Fibroblast of mammary gland (primary cell): Measurements from ENCODE around the gene SLC17A4.

Experiments
- DNase-seq: peaks from one replicate; pipeline ENCODE4 v3.0.0-alpha.2; 2010; ENCODE audit warnings: low read depth
- H3K4me3 ChIP-seq: 2 replicates; pipeline ENCODE4 v1.5.1; 2011; ENCODE audit warnings: low read depth, mild to moderate bottlenecking, low read length, moderate library complexity; ENCODE audit not compliant: control insufficient read depth
- TF ChIP-seq, protein P1 (sequence below): conservative IDR thresholded peaks from 2 replicates; pipeline ENCODE4 v1.5.1; 2011; ENCODE audit warnings: low read depth, low read length, inconsistent platforms; ENCODE audit not compliant: control insufficient read depth, insufficient read depth

The SLC17A4 gene

DNA sequence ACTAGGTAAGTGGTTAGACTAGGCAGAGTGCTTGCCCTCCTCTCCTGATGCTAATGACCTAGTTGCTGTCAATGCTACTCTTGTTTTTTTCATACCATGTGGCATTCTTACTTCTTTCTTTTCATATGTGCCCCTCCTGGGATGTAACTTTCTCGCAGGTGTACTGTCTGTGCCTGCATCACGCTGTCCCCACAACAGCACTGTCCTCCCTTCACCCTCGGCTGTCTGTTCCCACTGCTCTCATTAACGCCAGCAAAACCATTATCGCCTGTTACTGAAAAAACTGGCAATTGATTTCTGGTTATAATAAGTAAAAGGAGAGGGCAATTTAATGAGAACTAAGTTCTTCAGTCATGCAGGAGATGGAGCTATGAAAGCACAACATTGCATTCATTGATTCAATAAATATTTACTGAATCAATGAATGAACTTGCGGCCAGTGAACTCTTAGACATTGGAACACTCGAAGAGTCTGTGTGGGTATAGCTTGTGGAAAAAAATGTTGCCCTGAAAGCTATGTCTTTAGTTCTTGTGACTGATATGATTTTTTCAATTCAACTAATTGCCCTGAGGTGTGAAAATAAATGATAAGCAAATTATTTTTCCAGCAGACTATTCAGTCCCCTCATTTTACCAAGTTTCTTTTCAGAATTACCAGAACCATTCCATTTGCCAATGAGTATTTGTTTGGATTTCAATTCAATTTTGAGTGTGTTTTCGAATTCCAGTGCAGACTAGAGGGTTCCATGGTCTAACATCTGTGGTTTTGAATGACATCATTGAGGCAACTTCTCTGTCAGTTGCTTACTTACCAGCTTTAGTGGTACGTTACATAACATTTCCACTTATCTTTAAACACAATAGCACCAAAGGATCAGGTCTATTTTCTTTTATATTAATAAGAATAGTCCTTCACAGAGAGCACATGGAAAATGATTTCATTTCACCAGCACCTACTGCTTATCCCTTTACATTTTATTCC lies 2.1 kb downstream of the SLC17A4 start:
- no peak overlapping the region for H3K4me3 ChIP-seq
- TF ChIP-seq, protein P1, sequence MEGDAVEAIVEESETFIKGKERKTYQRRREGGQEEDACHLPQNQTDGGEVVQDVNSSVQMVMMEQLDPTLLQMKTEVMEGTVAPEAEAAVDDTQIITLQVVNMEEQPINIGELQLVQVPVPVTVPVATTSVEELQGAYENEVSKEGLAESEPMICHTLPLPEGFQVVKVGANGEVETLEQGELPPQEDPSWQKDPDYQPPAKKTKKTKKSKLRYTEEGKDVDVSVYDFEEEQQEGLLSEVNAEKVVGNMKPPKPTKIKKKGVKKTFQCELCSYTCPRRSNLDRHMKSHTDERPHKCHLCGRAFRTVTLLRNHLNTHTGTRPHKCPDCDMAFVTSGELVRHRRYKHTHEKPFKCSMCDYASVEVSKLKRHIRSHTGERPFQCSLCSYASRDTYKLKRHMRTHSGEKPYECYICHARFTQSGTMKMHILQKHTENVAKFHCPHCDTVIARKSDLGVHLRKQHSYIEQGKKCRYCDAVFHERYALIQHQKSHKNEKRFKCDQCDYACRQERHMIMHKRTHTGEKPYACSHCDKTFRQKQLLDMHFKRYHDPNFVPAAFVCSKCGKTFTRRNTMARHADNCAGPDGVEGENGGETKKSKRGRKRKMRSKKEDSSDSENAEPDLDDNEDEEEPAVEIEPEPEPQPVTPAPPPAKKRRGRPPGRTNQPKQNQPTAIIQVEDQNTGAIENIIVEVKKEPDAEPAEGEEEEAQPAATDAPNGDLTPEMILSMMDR = no peak
- no peak for DNase-seq

DNA sequence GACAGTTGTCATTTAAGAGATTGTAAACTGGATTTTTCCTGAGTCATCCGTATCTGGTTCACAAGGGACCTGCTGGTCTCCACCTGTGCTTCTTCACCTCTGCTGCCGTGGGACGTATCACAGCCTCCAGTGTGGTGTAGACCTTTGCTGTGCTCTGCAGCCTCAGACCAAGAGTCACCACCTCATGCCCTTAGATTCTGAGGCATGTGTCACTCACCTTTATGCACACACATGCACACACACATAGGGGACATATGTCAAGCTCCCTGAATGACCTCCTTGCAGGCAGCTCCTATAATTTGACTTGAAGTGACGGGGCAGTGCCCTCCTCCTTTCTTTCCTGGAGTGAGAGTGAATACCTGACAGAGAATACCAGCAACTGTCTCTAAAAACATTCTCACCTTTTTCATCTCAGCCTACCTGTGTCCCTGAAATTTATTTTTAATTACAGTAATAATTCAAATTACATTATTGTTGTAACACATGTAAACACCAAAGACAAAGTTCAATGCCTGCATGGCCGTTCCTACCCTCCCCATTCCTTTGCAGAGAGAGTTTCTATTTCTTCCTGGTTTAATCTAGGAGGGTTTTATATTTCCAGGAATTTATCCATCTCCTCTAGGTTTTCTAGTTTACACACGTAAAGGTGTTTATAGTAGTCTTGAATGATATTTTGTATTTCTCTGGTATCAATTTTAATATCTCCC lies 3.5 kb downstream of the SLC17A4 start:
- DNase-seq = no peak
- H3K4me3 ChIP-seq = no peak overlapping the region
- TF ChIP-seq, protein P1 = no peak

GRCh38 chr6:25764611-25765010 lies 10.1 kb downstream of the SLC17A4 start:
- H3K4me3 ChIP-seq = no peak overlapping the region
- DNase-seq = no peak
- TF ChIP-seq, protein P1 = no peak

GRCh38 chr6:25768566-25768965 lies 14.0 kb downstream of the SLC17A4 start:
- H3K4me3 ChIP-seq = no peak overlapping the region
- TF ChIP-seq, protein P1 = no peak
- no peak for DNase-seq

DNA sequence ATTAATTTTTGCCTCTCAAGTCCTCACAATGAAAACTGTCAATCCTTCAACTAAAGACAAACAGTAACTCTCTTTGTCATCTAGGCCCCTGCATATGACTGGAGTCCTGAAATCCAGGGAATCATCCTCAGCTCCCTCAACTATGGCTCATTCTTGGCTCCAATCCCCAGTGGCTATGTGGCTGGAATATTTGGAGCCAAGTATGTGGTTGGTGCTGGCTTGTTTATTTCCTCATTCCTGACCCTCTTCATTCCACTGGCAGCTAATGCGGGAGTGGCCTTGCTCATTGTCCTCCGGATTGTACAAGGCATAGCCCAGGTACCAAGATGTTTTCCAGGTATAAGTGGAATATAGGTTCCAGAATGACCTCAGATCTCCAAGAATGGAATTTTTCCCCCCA lies 15.4 kb downstream of the SLC17A4 start:
- peak; percentile 7 for DNase-seq
- TF ChIP-seq, protein P1 = no peak

DNA sequence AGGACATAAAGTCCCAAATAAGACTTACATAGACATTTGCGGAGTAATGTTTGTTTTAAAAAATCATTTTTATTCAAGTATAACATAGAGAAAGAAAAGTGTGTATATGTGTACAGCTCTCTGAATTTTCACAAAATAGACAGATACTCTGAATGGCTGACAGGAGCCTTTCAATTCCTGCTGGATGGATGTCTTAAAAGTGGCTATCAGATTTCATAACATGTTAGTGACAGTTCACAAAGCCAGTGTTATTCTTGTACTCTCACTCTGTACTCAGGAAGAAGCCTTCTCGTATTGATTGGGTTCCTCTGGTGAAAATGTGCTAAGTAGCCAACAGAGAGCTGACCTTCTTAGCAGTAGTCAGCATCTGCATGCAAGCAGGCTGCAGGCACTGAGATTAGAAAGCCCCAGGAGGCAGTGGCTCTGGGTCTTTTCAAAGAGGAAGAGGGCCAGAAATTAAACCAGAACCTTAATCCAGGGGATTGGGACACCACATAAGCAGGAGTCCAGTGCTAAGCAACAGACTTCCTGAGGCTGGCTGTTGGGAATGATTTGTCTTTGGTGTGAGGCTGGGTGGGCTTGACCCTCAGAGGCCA lies 19.7 kb downstream of the SLC17A4 start:
- no peak for DNase-seq
- H3K4me3 ChIP-seq = no peak overlapping the region
- TF ChIP-seq, protein P1 = no peak

More for the DNA sequence above, 15.4 kb downstream of the SLC17A4 start:
- no peak overlapping the region for H3K4me3 ChIP-seq
